NCI-H446 treated with DMSO at 0.1 percent for 48 hours (cell line): ENCODE measurements around the gene STK24.

Experiments
- DNase-seq: peaks from one replicate; lab custom pipeline; 2025; lab: John Stamatoyannopoulos, UW

Gene STK24

DNA sequence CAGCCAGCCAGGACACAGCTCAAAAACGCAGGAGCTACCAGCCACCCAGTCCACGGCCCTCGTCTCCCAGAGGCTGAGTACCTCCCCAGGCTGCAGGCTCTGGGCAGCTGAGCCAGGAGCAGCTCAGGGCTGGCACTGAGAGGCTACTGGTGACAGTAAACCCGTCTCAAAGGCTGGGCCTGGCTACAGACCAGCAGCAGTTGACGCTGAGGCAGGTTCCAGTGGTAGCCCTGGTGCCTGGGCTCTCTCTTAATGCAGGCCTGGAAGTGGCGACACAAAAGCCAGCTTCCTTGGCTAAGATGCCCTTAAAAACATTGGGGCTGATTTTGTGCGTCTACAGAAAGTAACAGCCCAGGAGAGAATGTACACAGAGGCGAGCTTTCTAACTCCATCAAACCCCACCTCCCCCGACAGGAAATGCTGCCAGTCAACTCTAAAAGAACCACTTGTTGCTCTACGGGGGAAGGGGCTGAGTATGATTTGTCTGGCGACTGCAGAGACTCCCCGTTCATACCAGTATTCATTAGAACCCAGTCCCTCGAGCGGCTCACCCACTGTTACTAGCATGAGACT lies 126.3 kb downstream of the STK24 start:
- DNase-seq: no peak

DNA sequence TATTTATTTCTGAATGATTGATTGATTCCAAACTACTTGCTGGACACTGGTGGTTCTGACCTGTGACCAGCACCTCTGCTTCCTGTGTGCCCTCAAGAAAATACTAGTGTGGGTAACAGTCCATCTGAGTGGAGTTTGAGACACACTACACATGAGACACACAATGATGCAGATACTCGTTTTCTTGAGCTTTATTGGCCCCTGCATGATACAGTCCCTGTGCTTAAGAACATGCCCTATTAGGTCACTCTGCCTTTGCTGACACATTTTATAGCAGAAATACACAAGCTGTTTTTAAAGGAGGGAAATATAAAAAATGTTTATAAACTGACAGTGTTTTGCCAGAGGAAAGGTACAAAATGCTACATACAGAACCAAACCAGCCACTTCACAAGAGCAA lies 126.9 kb downstream of the STK24 start:
- DNase-seq: no peak

DNA sequence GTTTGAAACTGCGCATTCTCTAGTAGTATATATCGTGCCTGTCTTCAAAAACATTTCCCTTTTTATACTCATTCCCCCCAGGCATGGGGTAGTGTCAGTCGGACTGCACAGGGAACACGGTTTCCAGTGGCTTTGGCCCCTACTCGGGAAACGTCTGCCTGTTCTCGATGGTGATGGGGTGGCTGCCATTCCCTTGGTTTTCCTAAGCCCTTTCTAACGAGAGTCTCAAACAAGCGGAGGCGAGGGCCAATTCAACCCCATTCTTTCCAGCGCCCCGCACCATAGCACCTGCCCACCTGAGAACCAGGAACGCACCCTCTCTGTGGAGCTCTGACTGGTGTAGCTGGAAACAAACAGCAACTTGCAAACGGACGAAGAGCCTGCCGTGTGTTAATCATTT lies 127.6 kb downstream of the STK24 start:
- no peak for DNase-seq

DNA sequence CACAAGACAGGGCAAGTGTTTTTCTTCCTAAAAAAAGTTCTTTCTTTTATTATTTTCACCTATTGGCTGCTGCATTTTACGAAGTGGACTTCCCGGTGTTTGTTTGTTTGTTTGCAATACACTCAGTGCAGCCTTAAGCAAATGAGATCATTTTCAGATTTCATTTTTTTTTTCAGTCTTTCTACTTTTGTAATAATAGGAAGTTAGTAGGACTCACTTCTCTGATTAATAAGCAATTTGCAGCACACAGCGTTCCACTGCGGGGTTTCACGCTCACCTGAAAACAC lies 128.3 kb downstream of the STK24 start:
- DNase-seq: no peak

DNA sequence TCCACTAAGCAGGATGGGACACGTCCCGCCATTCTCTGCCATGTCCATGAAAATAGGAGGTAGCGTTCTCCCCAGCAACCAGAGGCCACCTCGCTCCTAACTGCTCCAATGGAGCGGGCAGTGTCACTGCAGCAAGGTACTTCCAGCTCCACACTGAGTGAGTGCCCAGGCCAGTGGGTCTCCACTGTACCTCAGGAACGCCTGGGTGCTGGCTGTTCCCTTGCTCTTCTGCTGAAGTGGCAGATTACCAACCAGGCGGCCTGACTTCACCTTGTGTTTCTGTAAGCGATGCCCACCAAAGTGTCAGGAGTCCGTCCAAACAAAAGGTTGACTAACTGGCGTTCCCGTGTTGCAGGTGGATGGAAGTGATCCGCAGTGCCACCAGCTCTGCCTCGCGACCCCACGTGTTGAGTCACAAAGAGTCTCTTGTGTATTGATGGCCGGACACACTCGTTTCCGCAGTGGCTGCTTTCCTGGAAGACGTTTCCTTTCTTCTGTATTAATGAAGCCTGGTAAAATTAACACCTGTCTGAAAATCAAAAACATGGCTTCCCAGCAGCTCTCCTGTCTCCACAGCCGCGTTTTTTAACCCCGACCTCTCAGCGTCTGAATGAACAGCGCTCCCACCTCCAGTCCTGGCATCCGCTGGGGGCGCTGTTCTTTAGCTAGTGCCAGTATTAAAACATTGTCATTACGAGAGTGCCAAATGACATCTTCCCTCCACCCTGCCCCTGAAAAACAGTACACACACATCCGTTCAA lies 128.8 kb downstream of the STK24 start:
- DNase-seq: no peak

DNA sequence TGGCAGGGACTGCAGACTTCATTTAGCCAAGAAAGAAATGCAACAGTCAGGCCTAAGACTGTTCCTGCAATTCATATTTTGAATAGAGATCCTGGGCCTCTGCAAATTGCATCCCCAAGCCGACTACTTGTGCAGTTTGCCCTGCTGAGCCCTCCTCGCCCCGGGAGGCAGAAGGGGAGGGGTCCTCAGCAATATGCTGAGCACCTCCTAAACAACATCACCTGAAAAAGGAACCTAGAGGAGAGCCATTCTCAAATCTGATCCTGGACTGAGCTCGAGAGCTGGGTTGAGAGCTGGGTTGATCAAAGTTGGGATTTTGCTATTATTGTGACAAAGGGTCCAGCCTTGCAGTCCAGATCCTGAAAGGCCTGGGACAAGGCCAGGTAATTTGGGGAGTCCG lies 129.8 kb downstream of the STK24 start:
- no peak for DNase-seq

DNA sequence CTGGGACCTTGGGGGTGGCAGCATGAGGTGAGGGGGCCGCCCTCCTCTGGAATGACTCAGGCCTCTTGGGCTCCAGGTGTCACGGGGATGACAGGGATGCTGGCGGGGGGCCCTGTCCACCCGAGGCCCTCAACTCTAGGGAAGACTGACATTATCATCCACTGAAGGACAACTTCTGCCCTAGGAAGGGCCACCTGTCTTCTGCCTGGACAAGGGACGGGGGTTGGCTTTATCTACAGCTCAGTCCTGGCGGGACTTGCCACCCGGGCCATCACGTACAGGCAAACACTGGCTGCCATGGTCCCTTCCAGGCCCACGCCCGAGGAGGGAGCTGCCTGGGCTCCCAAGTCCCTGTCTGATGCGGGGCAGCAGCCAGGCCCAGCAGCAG lies 130.7 kb downstream of the STK24 start:
- DNase-seq: no peak

DNA sequence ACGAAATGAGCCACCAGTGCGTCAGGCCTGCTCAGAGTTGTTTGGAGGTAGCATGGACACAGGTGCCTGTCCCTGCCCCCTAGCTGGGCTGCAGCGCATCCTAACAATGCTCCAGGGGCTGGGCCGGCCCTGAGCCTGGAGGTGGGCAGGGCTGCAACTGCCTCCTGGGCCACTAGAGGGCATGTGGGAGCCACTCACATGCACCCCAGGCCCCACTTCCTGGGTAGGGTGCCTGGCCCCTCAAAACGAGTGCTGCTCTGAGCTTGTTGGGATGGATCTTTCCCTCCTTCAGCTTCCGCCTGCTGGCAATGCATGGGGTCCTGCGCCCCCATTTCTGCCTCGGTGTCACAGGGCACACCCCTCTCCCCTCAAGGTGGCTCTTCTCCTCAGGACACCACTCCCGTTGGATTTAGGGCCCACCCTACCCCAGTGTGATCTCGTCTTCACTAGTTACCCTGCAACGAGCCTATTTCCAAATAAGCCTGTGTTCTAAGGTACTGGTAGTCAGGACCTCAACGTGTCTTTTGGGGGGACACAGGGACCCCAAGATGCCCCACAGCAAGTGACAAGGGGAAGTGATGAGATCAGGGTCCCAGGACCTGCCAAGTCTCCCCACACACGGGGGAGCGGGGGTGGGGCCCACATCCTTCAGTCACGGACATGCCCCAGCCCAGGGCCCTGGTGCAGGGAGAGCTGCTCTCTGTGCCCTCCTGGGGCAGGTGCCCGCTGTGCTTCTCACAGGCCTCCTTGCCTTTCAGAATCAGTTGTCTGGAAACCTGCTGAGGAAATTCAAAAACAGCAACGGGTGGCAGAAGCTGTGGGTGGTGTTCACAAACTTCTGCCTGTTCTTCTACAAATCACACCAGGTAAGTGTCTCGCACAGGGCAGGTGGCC lies 131.3 kb downstream of the STK24 start:
- no peak for DNase-seq

DNA sequence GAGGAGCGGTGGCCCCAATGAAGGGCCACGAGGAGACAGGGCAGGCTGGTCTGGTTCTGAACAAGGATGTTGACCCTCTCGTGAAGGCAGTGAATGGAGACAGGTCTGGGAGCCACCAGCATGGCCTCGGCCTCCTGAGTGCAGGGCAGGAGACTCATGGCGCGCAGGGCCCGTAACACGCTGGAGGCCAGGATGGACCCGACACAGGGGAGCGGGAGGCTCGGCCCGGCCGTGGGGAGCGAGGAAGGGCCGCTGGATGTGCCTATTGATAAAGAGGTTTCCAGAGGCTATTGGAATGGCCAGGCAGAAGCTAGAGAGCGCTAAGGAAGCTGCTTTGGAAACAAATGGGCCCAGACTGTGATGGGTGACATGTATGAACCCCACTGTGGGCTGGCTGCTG lies 132.5 kb downstream of the STK24 start:
- DNase-seq: no peak

DNA sequence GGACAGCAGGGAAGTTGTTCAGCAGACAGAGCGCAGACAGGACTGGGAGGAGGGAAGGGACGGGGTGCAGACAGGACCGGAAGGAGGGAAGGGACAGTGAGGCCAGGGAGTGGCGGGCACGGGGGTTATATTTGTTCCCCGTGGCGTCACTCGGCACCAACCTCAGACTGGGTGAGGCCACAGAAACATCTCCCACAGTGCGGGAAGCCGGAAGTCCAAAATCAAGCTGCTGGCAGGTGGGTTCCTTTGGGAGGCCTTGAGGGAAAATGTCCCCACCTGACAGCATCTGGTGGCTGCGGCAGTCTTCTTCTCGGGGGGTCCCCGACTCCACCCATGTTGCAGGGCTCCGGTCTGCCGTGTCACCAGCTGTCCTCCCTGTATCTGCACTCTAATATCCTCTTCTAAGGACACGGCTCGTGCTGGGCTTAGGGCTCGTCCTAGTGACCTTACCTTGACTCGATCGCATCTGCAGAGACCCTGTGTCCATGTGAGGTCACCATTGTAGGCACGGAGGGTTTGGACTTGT lies 133.0 kb downstream of the STK24 start:
- DNase-seq: no peak

DNA sequence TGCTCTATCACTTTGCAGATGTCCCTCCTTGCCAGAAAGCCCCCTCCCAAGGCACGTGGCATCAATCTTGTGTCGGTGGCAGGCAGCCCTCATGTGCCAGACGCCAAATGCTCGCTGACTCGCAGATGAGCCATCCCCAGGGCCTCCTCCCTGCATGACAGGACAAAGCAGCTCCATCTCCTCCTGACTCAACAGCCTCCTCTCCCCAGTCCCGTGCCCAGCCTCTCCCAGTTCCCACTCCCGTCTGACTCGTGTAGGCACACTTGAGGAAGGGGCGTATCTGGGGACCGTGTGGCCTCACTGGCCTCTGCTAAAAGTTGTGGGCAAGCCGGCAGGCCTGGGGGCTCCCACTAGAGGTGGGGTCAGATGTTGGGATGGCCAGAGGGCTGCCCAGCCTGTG lies 133.6 kb downstream of the STK24 start:
- DNase-seq: no peak

DNA sequence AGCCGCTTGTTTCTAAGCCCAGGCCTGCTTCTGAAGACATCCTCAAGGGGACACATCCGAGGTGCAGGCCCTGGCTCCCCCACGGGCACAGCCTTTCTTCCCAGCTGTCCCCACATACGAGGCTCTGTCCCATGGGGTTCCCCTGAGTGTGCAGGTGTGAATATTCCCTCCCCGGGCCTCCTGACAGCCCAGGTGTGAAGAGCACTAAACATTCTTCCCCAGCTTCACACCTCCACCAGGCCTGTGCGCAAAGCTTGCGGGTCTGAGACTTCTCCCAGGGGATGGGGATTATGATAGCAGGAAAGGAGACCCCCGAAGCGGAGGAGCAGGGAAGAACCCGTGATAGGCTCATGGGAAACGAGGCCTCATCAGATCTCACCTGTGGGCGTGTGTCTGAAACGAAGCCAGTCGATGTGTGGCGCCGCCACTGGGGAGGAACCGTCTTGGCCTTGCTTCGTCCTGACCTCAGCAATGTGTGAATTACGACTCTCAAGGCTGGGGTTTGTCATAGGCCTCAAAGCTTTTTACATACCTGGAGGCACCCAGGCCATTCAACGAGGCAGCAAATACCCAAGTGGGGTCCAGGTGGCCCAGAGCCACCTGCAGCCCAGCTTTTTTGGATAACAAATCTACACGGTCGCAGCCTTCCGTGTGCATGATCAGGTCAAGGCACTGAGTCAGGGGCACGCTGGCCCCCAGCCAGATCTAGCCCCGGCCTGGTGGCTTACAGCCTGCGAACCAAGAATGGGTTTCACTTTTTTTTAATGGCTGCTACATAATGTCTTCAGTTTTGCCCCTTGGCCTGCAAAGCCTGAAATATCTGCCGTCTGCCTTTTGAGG lies 134.3 kb downstream of the STK24 start:
- no peak for DNase-seq

DNA sequence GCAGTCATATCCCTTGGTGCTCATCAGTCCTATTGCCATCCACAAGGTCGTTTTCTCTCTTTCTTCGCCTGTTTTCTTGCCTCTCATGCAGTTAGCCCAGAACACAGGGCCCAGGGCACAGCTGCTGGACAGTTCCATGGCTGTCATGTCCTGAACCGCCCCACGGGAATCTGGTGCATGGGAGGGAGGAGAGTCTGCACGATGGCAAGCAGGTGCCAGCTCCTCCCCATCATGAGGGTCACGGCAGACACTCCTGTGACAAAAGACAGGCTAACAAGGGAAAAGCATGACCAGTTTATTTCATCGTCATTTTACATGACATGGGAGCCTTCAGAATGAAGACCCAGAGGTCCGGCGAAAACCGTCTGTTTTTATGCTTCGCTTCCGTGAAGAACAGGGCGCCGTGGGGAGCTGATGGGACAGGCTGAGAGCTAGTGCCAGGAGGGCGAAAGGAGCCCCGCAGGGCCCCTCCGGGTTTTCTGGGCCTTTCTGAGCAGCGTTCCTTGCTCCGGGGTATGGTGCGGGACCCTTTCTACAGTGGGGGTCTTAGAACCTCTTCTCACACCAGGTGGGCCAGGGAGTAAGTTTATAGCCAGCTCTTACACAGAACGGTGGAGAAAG lies 135.7 kb downstream of the STK24 start:
- DNase-seq: no peak

DNA sequence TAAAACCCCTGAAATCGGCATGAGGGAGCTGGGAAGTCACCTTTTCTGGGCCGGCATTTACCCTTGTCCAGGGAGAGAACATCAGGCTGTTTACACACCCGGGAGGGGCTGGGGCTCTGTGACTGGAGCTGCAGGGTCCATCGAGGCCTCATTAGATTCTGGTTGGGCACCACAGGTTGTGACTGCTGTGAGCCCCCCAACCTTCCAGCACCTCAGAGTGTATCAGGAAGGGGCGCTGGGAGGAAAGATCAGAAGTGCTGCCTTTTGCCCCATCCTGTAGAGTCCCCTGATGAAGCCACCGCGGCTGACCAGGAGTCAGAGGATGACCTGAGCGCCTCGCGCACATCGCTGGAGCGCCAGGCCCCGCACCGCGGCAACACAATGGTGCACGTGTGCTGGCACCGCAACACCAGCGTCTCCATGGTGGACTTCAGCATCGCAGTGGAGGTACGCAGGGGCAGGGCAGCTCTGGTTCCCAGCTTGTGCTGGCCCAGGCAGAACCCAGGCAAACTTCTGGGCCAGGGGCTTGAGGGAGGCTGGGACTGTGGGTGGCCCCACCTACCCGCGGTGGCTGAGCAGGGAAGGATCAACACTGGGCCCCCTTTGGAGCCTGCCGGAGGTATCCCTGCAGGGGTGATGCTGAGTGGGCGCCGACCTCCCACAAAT lies 136.4 kb downstream of the STK24 start:
- DNase-seq: no peak

DNA sequence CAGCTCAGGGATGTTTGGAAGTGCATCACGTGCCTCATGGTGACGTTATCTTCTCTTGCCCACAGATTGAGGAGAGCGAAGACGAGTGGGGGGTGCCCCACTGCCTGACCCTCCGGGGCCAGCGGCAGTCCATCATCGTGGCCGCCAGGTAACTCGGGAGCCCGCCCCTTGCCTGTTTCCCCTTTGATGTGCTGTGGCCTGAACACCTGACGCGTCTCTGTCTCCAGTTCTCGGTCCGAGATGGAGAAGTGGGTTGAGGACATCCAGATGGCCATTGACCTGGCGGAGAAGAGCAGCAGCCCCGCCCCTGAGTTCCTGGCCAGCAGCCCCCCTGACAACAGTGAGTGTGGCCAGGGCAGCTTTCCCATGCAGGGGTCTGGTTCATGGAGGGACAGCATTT lies 137.0 kb downstream of the STK24 start:
- no peak for DNase-seq

DNA sequence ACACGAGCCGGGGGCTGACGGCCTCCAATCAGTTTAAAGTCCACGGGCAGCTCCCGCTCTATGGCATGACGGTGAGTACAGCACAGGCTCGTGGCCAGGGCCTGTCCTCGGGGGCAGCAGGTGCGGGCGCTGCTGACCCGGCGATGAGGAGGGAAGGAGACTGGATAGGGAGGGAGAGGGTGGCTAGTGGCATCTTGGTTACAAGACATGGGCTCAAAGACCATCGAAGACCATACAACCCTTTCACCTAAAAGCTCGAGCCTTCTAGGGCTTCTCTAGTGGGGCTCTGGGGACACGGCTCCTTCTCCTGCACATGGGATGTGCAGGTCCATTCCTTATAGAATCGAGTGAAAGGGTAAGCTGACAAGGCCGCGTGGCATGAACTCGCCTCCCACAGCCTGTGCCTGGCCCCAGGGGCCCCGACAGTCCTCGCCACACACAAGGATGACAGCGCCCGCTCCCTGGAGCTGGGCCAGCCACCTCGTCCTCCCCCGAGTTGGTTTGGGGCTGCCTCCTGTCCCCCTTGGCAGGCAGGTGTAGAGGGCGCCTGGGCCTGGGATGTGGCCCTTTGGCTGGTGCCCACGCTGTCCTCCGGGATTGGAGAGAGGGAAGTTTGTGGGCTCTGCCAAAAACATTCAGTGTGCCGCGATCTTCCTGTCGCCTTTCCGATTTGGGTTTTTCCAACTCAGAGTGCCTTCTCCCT lies 137.6 kb downstream of the STK24 start:
- no peak for DNase-seq

DNA sequence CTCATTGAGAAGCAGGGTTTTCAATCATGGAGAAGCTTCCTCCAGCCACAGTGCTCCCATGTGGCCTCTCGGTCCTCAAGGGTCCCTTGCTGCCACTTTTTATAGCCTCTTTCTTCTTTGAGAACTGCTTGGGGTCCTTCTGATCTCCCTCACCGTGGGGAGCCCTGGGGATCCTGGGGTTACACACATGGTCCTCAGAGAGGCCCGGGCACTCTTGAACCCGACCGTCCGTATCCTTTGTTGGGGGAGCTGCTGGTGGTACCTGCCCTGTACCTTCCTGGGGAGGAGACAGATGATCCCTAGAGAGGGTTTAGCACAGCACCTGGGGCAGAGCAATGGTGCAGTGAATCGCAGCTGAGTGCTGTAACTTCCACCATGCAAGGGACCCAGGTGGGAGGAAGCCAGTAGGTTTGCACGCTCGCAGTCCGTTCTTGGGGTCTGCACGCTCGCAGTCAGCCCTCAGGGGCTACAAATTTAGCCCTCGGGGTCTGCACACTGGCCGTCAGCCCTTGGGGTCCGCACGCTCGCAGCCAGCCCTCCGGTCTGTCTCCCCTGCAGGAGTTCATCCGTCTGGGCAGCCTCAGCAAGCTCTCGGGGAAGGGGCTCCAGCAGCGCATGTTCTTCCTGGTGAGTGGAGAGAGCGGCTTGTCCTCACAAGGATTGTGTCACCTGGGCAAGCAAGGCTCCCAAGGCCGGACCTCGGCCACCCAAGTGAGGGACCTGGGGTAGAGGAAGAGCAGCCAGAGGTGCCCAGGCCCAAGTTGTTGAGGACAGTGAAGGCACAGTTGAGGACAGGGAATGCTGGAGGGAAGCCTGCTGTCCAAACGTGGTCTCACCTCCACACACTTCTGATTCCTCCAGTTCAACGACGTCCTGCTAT lies 138.4 kb downstream of the STK24 start:
- DNase-seq: no peak

DNA sequence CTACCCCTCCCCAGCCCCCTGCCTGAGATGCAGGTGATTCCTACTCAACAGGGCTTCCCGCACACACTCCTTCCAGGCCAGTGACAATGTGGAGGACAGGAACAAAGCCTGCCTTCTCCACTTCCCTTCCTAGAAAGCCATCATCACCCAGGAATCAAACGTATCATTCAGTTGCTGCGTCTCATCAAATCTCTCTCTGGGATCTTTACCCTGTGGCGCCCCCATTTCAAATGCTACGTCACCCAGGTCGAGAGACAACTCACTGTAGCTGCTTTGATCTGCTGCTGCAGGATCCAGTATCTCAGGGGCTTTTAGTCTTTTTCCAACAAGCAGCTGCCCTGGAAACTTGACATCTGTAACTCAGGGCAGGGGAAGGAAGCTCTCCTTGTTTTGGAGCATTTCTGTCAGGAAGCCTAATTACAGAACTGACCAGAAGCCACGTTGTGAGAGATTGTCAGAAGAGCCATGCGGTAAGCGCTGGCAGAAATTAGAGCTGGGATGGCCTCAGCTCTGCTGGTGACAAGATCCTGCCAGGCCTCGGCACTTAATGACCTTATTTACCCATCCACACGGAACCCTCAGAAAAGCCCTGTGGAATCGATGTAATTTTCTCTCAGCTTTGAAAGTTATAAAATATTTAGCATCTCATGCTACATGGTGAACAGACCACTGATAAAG lies 140.5 kb downstream of the STK24 start:
- DNase-seq: no peak

DNA sequence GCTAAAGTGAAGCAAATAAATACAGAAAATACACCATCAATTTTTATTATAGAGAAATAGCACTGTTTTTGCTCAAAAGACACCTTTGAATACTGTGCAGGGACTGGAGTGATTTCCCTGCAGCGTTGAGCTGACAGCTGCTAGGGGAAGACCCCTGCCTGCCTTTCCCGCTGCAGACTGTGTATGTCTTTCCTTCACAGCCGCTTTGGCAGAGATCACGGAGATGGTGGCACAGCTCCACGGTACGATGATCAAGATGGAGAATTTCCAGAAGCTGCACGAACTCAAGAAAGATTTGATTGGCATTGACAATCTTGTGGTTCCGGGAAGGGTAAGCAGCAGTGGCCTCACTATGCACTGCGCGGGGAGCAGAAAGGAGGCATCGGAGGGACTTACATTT lies 141.5 kb downstream of the STK24 start:
- no peak for DNase-seq
